ENCODE data around the gene PPP1R12B.
"Not testable (repeated sequence)": the region's sequence is repeated elsewhere in the genome, so short reads cannot be mapped to it uniquely, and the experiment has no call there.

Gene PPP1R12B

GRCh38 chr1:202365092-202365815 lies 16.8 kb downstream of the PPP1R12B start:
- ATAC-seq (ENCODE audit: low read depth) (peak; percentile 74), DNase-seq (ENCODE audit: low spot score) (no peak)

DNA sequence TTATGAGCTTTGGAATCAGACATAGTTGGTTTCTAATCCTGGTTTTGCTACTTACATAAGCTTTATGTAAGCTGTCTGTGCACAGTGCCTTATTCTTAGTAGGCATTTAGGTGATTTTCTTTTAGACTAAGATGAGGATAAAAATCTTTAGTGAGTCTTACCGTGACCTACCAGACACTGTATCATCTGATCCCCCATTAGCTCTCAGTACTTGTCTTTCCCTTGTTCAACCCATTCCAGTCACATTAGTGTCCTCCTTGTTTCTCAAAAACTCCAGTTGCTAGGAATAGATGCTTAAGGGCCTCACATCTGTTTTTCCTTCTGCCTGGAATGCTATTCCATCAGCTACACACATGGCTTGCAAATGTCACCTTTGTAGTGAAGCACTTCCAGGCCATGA lies 18.8 kb downstream of the PPP1R12B start:
- H3K27ac ChIP-seq (ENCODE audit: poor library complexity, severe bottlenecking): no peak overlapping the region
- DNase-seq (ENCODE audit: low spot score): no peak
- ATAC-seq (ENCODE audit: low read depth): no peak

More at GRCh38 chr1:202365092-202365815, 16.8 kb downstream of the PPP1R12B start:
- no peaks in the 10 kb centered on the region for H3K9me3 ChIP-seq (ENCODE audit: severe bottlenecking)
- peaks cover 6% of the 10 kb centered on the region for H3K4me1 ChIP-seq (ENCODE audit: insufficient read depth, poor library complexity, severe bottlenecking)
- H3K27me3 ChIP-seq (ENCODE audit: insufficient read depth, poor library complexity, severe bottlenecking): no peaks in the 10 kb centered on the region
- no peak overlapping the region for H3K4me3 ChIP-seq (ENCODE audit: severe bottlenecking)
- H3K27ac ChIP-seq (ENCODE audit: poor library complexity, severe bottlenecking): no peak overlapping the region
- no peaks in the 10 kb centered on the region for H3K36me3 ChIP-seq (ENCODE audit: low read depth)
- TF ChIP-seq CTCF (IDR thresholded peaks at IDR 0.05; ENCODE audit: poor library complexity, severe bottlenecking): no peak

GRCh38 chr1:202370906-202371305 lies 22.4 kb downstream of the PPP1R12B start:
- H3K36me3 ChIP-seq (ENCODE audit: low read depth); H3K27me3 ChIP-seq (ENCODE audit: insufficient read depth, poor library complexity, severe bottlenecking); DNase-seq (ENCODE audit: low spot score); H3K9me3 ChIP-seq (ENCODE audit: severe bottlenecking); H3K4me3 ChIP-seq (ENCODE audit: severe bottlenecking); ATAC-seq (ENCODE audit: low read depth); H3K27ac ChIP-seq (ENCODE audit: poor library complexity, severe bottlenecking); H3K4me1 ChIP-seq (ENCODE audit: insufficient read depth, poor library complexity, severe bottlenecking): not testable (repeated sequence)

More for the DNA sequence above, 18.8 kb downstream of the PPP1R12B start:
- H3K4me1 ChIP-seq (ENCODE audit: insufficient read depth, poor library complexity, severe bottlenecking): peaks cover 6% of the 10 kb centered on the region
- no peaks in the 10 kb centered on the region for H3K9me3 ChIP-seq (ENCODE audit: severe bottlenecking)
- no peak for TF ChIP-seq CTCF (IDR thresholded peaks at IDR 0.05; ENCODE audit: poor library complexity, severe bottlenecking)
- H3K36me3 ChIP-seq (ENCODE audit: low read depth): no peaks in the 10 kb centered on the region
- no peak overlapping the region for H3K4me3 ChIP-seq (ENCODE audit: severe bottlenecking)
- no peaks in the 10 kb centered on the region for H3K27me3 ChIP-seq (ENCODE audit: insufficient read depth, poor library complexity, severe bottlenecking)

DNA sequence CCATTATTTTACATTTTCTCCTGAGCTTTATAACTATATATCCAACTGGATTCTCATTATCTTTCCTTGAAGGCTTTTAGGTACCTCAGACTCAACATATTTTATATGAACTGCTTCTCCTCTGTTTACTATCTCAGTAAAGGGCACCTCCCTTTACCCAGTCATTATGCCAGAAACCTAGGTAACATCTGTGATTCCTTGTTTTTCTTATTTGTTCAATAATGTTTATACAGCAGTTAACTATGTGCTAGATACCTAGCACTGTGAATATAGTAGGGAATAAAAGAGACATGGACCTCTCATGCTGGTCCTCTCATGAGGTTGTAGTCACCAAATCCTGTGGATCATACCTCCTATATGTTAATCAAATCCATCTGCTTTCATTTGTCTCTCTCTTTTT lies 25.6 kb downstream of the PPP1R12B start:
- DNase-seq (ENCODE audit: low spot score): no peak
- no peak for TF ChIP-seq CTCF (IDR thresholded peaks at IDR 0.05; ENCODE audit: poor library complexity, severe bottlenecking)

GRCh38 chr1:202375175-202375574 lies 26.7 kb downstream of the PPP1R12B start:
- H3K4me3 ChIP-seq (ENCODE audit: severe bottlenecking); ATAC-seq (ENCODE audit: low read depth); H3K36me3 ChIP-seq (ENCODE audit: low read depth); H3K27ac ChIP-seq (ENCODE audit: poor library complexity, severe bottlenecking); DNase-seq (ENCODE audit: low spot score); H3K9me3 ChIP-seq (ENCODE audit: severe bottlenecking); H3K27me3 ChIP-seq (ENCODE audit: insufficient read depth, poor library complexity, severe bottlenecking): not testable (repeated sequence)
- H3K4me1 ChIP-seq (ENCODE audit: insufficient read depth, poor library complexity, severe bottlenecking): peaks cover 13% of the 10 kb centered on the region

More for the DNA sequence above, 25.6 kb downstream of the PPP1R12B start:
- Histone ChIP-seq H3K4me1 (ENCODE audit: insufficient read depth, poor library complexity, severe bottlenecking) (peaks cover 4% of the 10 kb centered on the region), H3K27me3 (ENCODE audit: insufficient read depth, poor library complexity, severe bottlenecking) (no peaks in the 10 kb centered on the region), H3K36me3 (ENCODE audit: low read depth) (no peaks in the 10 kb centered on the region), H3K4me3 (ENCODE audit: severe bottlenecking) (no peak overlapping the region), H3K27ac (ENCODE audit: poor library complexity, severe bottlenecking) (no peak overlapping the region), H3K9me3 (ENCODE audit: severe bottlenecking) (no peaks in the 10 kb centered on the region)
- no peak for ATAC-seq (ENCODE audit: low read depth)

GRCh38 chr1:202376247-202376646 lies 27.7 kb downstream of the PPP1R12B start:
- ATAC-seq (ENCODE audit: low read depth) (no peak), DNase-seq (ENCODE audit: low spot score) (no peak)
- Histone ChIP-seq H3K4me1 (ENCODE audit: insufficient read depth, poor library complexity, severe bottlenecking) (peaks cover 19% of the 10 kb centered on the region), H3K27me3 (ENCODE audit: insufficient read depth, poor library complexity, severe bottlenecking) (no peaks in the 10 kb centered on the region), H3K36me3 (ENCODE audit: low read depth) (no peaks in the 10 kb centered on the region), H3K9me3 (ENCODE audit: severe bottlenecking) (no peaks in the 10 kb centered on the region), H3K4me3 (ENCODE audit: severe bottlenecking) (no peak overlapping the region), H3K27ac (ENCODE audit: poor library complexity, severe bottlenecking) (no peak overlapping the region)
- TF ChIP-seq CTCF (IDR thresholded peaks at IDR 0.05; ENCODE audit: poor library complexity, severe bottlenecking): no peak

All from RWPE2 (cell line).